ENCODE data around the gene DNAJB14.

DNAJB14 gene

GRCh38 chr4:99846891-99847290 is 99.5 kb downstream of the DNAJB14 start:
- H3K4me3 ChIP-seq (ENCODE audit: low read length): no peak overlapping the region
- no peak for TF ChIP-seq CTCF (conservative IDR thresholded peaks at IDR 0.05; ENCODE audit: low read length)
- no peak for DNase-seq (ENCODE audit: low read depth)
